H9 (cell line): ENCODE data around the gene TRAFD1. TPM values are rescaled to one million over a fixed set of nuclear protein-coding genes. Genes with fewer than 3 reads are reported as not detected.

Experiments used
- DNase-seq: peaks from one replicate; pipeline ENCODE4 v3.0.0-alpha.2; 2017
- H2AFZ ChIP-seq: one replicate; pipeline ENCODE4 v1.6.1; 2013; ENCODE audit warnings: mild to moderate bottlenecking, low read length, control low read depth, moderate library complexity
- H2AK5ac ChIP-seq: 2 replicates; pipeline ENCODE4 v1.6.1; 2013; ENCODE audit warnings: low read length, control low read depth, mixed read lengths; ENCODE audit not compliant: insufficient read length
- H2BK120ac ChIP-seq: one replicate; pipeline ENCODE4 v1.6.1; 2013; ENCODE audit warnings: low read depth, mild to moderate bottlenecking, low read length, control low read depth, inconsistent platforms; ENCODE audit not compliant: poor library complexity, severe bottlenecking
- H2BK12ac ChIP-seq: 2 replicates; pipeline ENCODE4 v1.6.1; 2013; ENCODE audit warnings: low read length, control low read depth, mixed read lengths, low read depth; ENCODE audit not compliant: insufficient read length
- H2BK15ac ChIP-seq: 2 replicates; pipeline ENCODE4 v1.6.1; 2013; ENCODE audit warnings: low read depth, low read length, control low read depth
- H2BK20ac ChIP-seq: one replicate; pipeline ENCODE4 v1.6.1; 2013; ENCODE audit warnings: low read depth, mild to moderate bottlenecking, low read length, control low read depth, inconsistent platforms; ENCODE audit not compliant: poor library complexity, severe bottlenecking
- H2BK5ac ChIP-seq: 2 replicates; pipeline ENCODE4 v1.6.1; 2013; ENCODE audit warnings: low read length, control low read depth, mixed read lengths; ENCODE audit not compliant: insufficient read length
- H3K14ac ChIP-seq: 2 replicates; pipeline ENCODE4 v1.6.1; 2013; ENCODE audit warnings: low read length, control low read depth; ENCODE audit not compliant: insufficient read depth
- H3K18ac ChIP-seq: 2 replicates; pipeline ENCODE4 v1.6.1; 2013; ENCODE audit warnings: low read depth, mild to moderate bottlenecking, mixed read lengths, low read length, control low read depth; ENCODE audit not compliant: insufficient read length
- H3K23ac ChIP-seq: 2 replicates; pipeline ENCODE4 v1.6.1; 2013; ENCODE audit warnings: low read length, control low read depth, mixed read lengths, low read depth; ENCODE audit not compliant: insufficient read length
- H3K23me2 ChIP-seq: 2 replicates; pipeline ENCODE4 v1.6.1; 2013; ENCODE audit warnings: low read depth, mild to moderate bottlenecking, mixed read lengths, low read length, control low read depth; ENCODE audit not compliant: insufficient read length, poor library complexity, severe bottlenecking
- H3K27ac ChIP-seq: 2 replicates; pipeline ENCODE4 v1.5.1; 2013; ENCODE audit warnings: low read length, control low read depth, mixed read lengths, low read depth; ENCODE audit not compliant: insufficient read length
- H3K27me3 ChIP-seq: 2 replicates; pipeline ENCODE4 v1.6.1; 2013; ENCODE audit warnings: low read length, control low read depth, inconsistent platforms; ENCODE audit not compliant: insufficient read depth
- H3K4ac ChIP-seq: 2 replicates; pipeline ENCODE4 v1.6.1; 2013; ENCODE audit warnings: low read depth, mild to moderate bottlenecking, control low read depth, inconsistent platforms, low read length, moderate library complexity
- H3K4me1 ChIP-seq: 2 replicates; pipeline ENCODE4 v1.6.1; 2013; ENCODE audit warnings: low read length, control low read depth, inconsistent platforms; ENCODE audit not compliant: insufficient read depth
- H3K4me2 ChIP-seq: 2 replicates; pipeline ENCODE4 v1.6.1; 2013; ENCODE audit warnings: low read length, control low read depth, mixed read lengths; ENCODE audit not compliant: insufficient read length, insufficient read depth
- H3K56ac ChIP-seq: 2 replicates; pipeline ENCODE4 v1.6.1; 2013; ENCODE audit warnings: low read depth, mild to moderate bottlenecking, mixed read lengths, low read length, control low read depth; ENCODE audit not compliant: insufficient read length
- H3K79me1 ChIP-seq: 2 replicates; pipeline ENCODE4 v1.6.1; 2013; ENCODE audit warnings: low read depth, mild to moderate bottlenecking, moderate library complexity, low read length, control low read depth, inconsistent platforms; ENCODE audit not compliant: insufficient read depth, poor library complexity, severe bottlenecking
- H3K79me2 ChIP-seq: 2 replicates; pipeline ENCODE4 v1.6.1; 2013; ENCODE audit warnings: low read length, control low read depth, inconsistent platforms; ENCODE audit not compliant: insufficient read depth
- H3K9ac ChIP-seq: 2 replicates; pipeline ENCODE4 v1.6.1; 2013; ENCODE audit warnings: low read length, control low read depth, mixed read lengths; ENCODE audit not compliant: insufficient read length; ENCODE audit errors: extremely low read depth
- H3K9me3 ChIP-seq: one replicate; pipeline ENCODE4 v1.6.1; 2013; ENCODE audit warnings: low read depth, low read length, inconsistent platforms; ENCODE audit not compliant: control insufficient read depth
- H3T11ph ChIP-seq: one replicate; pipeline ENCODE4 v1.6.1; 2013; ENCODE audit warnings: mild to moderate bottlenecking, low read length, control low read depth, inconsistent platforms
- H4K20me1 ChIP-seq: one replicate; pipeline ENCODE4 v1.6.1; 2013; ENCODE audit not compliant: control insufficient read depth, insufficient read length, insufficient read depth
- H4K5ac ChIP-seq: 2 replicates; pipeline ENCODE4 v1.6.1; 2013; ENCODE audit warnings: low read depth, mild to moderate bottlenecking, mixed read lengths, low read length, control low read depth; ENCODE audit not compliant: insufficient read length
- H4K8ac ChIP-seq: replicated peaks from 2 replicates; pipeline ENCODE4 v1.6.1; 2013; ENCODE audit warnings: low read length, control low read depth, mixed read lengths, low read depth; ENCODE audit not compliant: insufficient read length
- H4K91ac ChIP-seq: 2 replicates; pipeline ENCODE4 v1.6.1; 2013; ENCODE audit warnings: low read depth, mild to moderate bottlenecking, moderate library complexity, mixed read lengths, low read length, control low read depth; ENCODE audit not compliant: insufficient read length
- H3K27ac Mint-ChIP-seq, 3 experiments: 2 replicates in 2 of 3; 3 replicates in 1 of 3; pipeline ENCODE4 v1.8.0; 2020 to 2021; ENCODE audit warnings: mixed read lengths in 3 of 3, mild to moderate bottlenecking in 1 of 3, moderate library complexity in 1 of 3
- H3K27me3 Mint-ChIP-seq: 2 replicates; pipeline ENCODE4 v1.8.0; 2021; ENCODE audit warnings: low read depth, mild to moderate bottlenecking, moderate library complexity, mixed read lengths
- H3K36me3 Mint-ChIP-seq, 3 experiments: 2 replicates in 2 of 3; 3 replicates in 1 of 3; pipeline ENCODE4 v1.8.0; 2020 to 2021; ENCODE audit warnings: low read depth in 3 of 3, mixed read lengths in 3 of 3; ENCODE audit not compliant: insufficient read depth in 1 of 3
- H3K4me1 Mint-ChIP-seq, 2 experiments: 2 replicates each; pipeline ENCODE4 v1.8.0; 2020; ENCODE audit warnings: mixed read lengths in 2 of 2
- H3K4me3 Mint-ChIP-seq, 2 experiments: 2 replicates in 1 of 2; 3 replicates in 1 of 2; pipeline ENCODE4 v1.8.0; 2020 to 2021; ENCODE audit warnings: mild to moderate bottlenecking in 2 of 2, mixed read lengths in 2 of 2, moderate library complexity in 1 of 2
- H3K9me3 Mint-ChIP-seq, 2 experiments: 2 replicates in 1 of 2; 3 replicates in 1 of 2; pipeline ENCODE4 v1.8.0; 2020; ENCODE audit warnings: mild to moderate bottlenecking in 2 of 2, mixed read lengths in 2 of 2, moderate library complexity in 1 of 2
- CTCF ChIP-seq: fragments of 200-600 bp; sonication (generic); conservative IDR thresholded peaks from 3 replicates; pipeline ENCODE4 v1.8.0; 2021; ENCODE audit warnings: antibody characterized with exemption, mild to moderate bottlenecking
- WGBS: extraction: QIAGEN DNeasy Blood & Tissue Kit; methylation state at CpG from one replicate; pipeline ENCODE4 v1.1.7; 2013; ENCODE audit warnings: missing lambda C conversion rate, low lambda C conversion rate, mixed read lengths; ENCODE audit not compliant: insufficient read length; ENCODE audit errors: extremely low coverage; 5-methylcytosine and 5-hydroxymethylcytosine counted together
- total RNA-seq: library from RNA; stranded (reverse); gene quantifications from 2 replicates; pipeline ENCODE4 v1.2.1, GENCODE V29; 2021

The TRAFD1 gene
- total RNA-seq, 1 experiment from 2014 or later: 32.0 TPM

DNA sequence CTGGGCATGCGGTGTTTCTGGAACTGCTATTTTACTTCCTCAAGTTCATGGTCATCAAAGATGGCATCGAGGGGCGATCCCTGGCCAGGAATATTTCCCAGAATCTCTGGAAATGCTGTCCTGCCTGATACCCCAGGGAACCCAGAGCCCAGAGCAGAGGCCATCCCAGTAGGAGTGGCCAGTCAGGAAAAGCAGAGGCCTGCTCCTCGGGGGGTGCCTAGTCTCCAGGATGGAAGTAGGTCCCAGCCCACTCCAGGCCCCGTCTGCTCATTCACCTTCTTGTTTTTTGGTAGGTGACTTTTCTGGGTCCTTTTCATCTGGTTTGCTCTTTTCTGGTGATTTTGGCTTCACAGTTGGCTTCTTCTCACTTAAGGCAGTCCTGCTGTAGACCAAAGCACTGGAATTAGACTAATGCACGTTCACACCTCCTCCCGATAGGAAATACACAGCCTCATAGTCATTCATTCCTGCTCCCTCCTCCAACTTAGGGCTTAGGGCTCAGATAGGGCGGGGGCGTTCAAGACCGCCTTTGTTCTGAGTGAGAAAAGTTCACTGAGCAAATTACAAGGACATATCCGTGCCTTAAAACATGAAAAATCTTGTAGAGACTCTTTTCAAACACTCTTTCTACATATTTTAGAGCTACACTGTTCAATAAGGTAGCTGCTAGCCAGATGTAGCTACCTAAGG, 51.1 kb downstream of the TRAFD1 start:
- no peak overlapping the region for H2BK120ac ChIP-seq
- H4K8ac ChIP-seq: no peak overlapping the region
- H3K27ac ChIP-seq: no peak overlapping the region
- no peaks in the 10 kb centered on the region for H3K4me1 ChIP-seq
- no peak for TF ChIP-seq CTCF
- no peak overlapping the region for H2AK5ac ChIP-seq
- no peak for DNase-seq
- H3K9me3 ChIP-seq: no peaks in the 10 kb centered on the region
- H2BK5ac ChIP-seq: no peak overlapping the region
- no peak overlapping the region for H3K9ac ChIP-seq
- H2BK12ac ChIP-seq: no peak overlapping the region
- H3K4ac ChIP-seq: no peak overlapping the region
- H3K9me3 Mint-ChIP-seq: no peaks in the 10 kb centered on the region
- no peaks in the 10 kb centered on the region for H4K20me1 ChIP-seq
- no peak overlapping the region for H3T11ph ChIP-seq
- no peak overlapping the region for H2BK20ac ChIP-seq
- H3K27me3 ChIP-seq: no peaks in the 10 kb centered on the region
- H3K23ac ChIP-seq: no peak overlapping the region
- no peaks in the 10 kb centered on the region for H3K27me3 Mint-ChIP-seq
- H4K5ac ChIP-seq: no peak overlapping the region
- H3K27ac Mint-ChIP-seq: peak overlapping the region; percentile 7 to 79 (median 37); a peak in 3 of 7 replicates
- no CpG with 5 or more reads among the region's 11 CpGs for WGBS
- H3K18ac ChIP-seq: no peak overlapping the region
- no peak overlapping the region for H3K4me3 Mint-ChIP-seq
- no peak overlapping the region for H3K14ac ChIP-seq
- H3K4me1 Mint-ChIP-seq: 0 out of 4 replicates have a peak, but pooled peaks cover 3% of the 10 kb centered on the region in 2 experiments
- no peak overlapping the region for H2BK15ac ChIP-seq
- no peak overlapping the region for H4K91ac ChIP-seq
- H3K36me3 Mint-ChIP-seq: peaks cover 21 to 52% (median 40%) of the 10 kb centered on the region in 3 experiments
- H3K79me1 ChIP-seq: no peaks in the 10 kb centered on the region
- H3K4me2 ChIP-seq: no peak overlapping the region
- H3K79me2 ChIP-seq: no peaks in the 10 kb centered on the region
- H3K56ac ChIP-seq: no peak overlapping the region
- H2AFZ ChIP-seq: no peak overlapping the region
- H3K23me2 ChIP-seq: no peaks in the 10 kb centered on the region
